Lower leg skin (tissue), 3 donors: ENCODE measurements around the gene TFDP2.

ENCODE experiments used
- POLR2A ChIP-seq, 2 donors: fragments of 450-650 bp; IDR thresholded peaks; one replicate each; pipeline ENCODE4 v1.6.1; 2016 to 2017; ENCODE audit warnings: antibody characterized with exemption in 2 of 2, mild to moderate bottlenecking in 1 of 2, moderate library complexity in 1 of 2
- TF ChIP-seq, protein P1 (sequence below), 3 donors: fragments of 450-650 bp; IDR thresholded peaks; one replicate each; pipeline ENCODE4 v1.5.1; 2016; ENCODE audit warnings: antibody characterized with exemption in 3 of 3, mild to moderate bottlenecking in 3 of 3, moderate library complexity in 2 of 3

DNA sequence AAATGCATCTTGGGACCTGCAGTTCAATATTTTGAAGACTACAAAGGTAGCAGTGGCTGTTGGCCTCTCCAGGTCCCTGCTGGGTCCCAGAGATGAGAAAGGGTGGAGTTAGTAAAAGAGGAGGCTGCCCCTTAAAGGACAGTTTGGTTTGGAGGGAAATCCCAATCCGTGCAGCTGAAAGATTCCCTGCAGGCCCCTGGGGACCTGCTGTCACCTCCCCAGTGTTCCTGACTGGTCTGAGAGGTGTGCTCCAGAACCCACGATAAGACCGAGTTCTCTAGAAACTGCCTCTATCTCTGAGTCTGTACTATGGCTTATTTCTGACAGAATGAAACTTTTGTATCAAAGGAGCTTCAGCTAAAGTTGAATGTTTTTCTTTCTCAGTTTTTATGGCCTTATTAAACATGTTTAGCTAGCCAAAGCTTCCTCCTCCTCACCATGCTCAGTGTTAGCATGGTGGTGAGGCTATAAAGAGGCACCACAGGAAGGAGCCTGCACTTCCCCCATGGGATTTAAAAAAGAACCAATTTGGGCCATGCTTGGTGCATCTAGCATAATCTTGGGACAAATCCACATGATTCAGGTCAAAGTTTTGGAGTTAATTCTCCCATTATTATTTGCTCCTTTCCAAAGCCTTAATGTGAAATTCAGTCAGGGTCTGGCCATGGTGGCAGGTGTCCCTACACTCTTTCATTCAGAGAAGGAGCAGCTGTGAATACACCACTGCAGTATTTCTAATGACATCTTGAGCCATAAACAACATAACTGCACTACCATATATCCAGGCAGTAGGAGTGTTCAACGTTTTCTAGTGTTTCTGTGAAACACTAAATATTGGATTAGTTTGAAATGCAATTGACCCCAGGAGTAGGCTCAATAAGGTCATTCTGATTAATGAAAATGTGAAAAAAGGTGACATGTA is 198.5 kb downstream of the TFDP2 start:
- TF ChIP-seq, protein P1, sequence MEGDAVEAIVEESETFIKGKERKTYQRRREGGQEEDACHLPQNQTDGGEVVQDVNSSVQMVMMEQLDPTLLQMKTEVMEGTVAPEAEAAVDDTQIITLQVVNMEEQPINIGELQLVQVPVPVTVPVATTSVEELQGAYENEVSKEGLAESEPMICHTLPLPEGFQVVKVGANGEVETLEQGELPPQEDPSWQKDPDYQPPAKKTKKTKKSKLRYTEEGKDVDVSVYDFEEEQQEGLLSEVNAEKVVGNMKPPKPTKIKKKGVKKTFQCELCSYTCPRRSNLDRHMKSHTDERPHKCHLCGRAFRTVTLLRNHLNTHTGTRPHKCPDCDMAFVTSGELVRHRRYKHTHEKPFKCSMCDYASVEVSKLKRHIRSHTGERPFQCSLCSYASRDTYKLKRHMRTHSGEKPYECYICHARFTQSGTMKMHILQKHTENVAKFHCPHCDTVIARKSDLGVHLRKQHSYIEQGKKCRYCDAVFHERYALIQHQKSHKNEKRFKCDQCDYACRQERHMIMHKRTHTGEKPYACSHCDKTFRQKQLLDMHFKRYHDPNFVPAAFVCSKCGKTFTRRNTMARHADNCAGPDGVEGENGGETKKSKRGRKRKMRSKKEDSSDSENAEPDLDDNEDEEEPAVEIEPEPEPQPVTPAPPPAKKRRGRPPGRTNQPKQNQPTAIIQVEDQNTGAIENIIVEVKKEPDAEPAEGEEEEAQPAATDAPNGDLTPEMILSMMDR (IDR thresholded peaks at IDR 0.05) = no peak
- TF ChIP-seq POLR2A (IDR thresholded peaks at IDR 0.05) = no peak
